Measurements from ENCODE around the gene PEX10.
A peak's percentile ranks its signal among the peaks of the same experiment; 100 is the strongest.
"Not testable (repeated sequence)": the region's sequence is repeated elsewhere in the genome, so short reads cannot be mapped to it uniquely, and the experiment has no call there.

Gene PEX10

GRCh38 chr1:2412395-2412772 lies at the start of gene PEX10:
Gene PEX10 (minus strand): TSS chr1:2412564. CDS start chr1:2412502, 62 bp downstream.
- Mint-ChIP-seq H3K36me3 (ENCODE audit: low read depth) (peaks cover 20% of the 10 kb centered on the region), H3K4me1 (ENCODE audit: low read depth) (peaks cover 42% of the 10 kb centered on the region), H3K27me3 (no peaks in the 10 kb centered on the region), H3K27ac (peak within 1 kb of the TSS; percentile 89), H3K9me3 (no peaks in the 10 kb centered on the region), H3K4me3 (peak within 1 kb of the TSS; percentile 89)

DNA sequence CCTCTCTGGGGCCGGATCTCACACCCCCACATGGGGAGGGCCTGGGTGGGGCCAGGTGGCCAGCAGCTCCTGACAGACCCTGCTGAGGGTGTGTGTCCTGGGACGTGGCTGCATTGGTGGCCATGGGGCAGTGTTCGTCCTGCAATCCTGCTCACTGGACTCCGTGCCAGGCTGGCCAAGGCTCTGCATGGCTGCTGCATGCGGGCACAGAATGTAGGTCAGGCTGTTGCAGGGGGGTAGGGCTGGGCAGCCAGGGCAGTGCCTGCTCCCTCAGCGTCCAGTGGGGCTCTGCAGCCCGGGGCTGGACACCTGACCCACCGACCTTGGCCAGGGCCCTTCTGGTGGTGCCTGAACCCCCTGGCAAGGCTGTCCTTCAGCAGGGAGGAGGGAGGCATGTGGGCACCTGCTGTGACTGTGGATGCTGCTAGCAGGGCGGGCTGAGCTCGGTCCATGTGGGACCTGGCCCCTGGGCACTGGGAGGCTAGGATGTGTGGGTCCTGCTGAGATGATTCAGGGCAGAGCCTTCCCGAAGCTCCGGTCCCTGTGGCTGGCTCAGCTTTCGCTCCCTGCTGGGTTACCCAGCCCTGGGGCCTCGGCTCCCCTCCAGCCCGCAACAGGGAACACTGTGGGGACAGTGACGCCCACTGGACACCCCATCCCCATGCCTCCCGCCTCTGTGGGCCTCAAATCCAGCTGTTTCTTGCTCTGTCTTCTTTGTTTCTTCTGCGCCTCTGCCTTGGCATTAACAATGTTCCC lies 48.8 kb upstream of the PEX10 start:
- no peaks in the 10 kb centered on the region for H3K27me3 Mint-ChIP-seq
- H3K36me3 Mint-ChIP-seq (ENCODE audit: low read depth): no peaks in the 10 kb centered on the region
- H3K4me1 Mint-ChIP-seq (ENCODE audit: low read depth): no peaks in the 10 kb centered on the region
- no peak overlapping the region for H3K4me3 Mint-ChIP-seq
- no peaks in the 10 kb centered on the region for H3K9me3 Mint-ChIP-seq
- no peak overlapping the region for H3K27ac Mint-ChIP-seq

DNA sequence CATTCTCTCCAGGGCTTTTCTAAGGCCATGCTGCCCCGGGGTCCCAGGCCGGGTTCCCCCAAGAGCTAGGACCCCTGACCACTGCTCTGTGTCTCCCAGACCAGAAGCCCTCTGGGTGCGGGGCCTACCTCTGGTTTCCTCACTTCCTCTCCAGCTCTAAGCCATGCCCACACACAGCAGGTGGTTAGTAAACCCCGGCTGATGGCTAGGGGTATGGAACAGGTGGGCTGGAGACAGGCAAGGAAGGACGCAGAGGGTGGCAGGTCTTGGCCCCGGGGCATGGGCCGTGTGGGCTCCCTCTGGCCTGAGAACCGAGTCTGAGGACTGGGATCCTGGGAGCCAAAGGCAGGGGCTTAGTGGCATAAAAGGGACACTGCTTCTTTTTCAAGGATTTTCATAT lies 47.8 kb upstream of the PEX10 start:
- no peaks in the 10 kb centered on the region for H3K4me1 Mint-ChIP-seq (ENCODE audit: low read depth)
- H3K27ac Mint-ChIP-seq: no peak overlapping the region
- H3K4me3 Mint-ChIP-seq: no peak overlapping the region
- H3K36me3 Mint-ChIP-seq (ENCODE audit: low read depth): no peaks in the 10 kb centered on the region
- H3K9me3 Mint-ChIP-seq: no peaks in the 10 kb centered on the region
- H3K27me3 Mint-ChIP-seq: no peaks in the 10 kb centered on the region

DNA sequence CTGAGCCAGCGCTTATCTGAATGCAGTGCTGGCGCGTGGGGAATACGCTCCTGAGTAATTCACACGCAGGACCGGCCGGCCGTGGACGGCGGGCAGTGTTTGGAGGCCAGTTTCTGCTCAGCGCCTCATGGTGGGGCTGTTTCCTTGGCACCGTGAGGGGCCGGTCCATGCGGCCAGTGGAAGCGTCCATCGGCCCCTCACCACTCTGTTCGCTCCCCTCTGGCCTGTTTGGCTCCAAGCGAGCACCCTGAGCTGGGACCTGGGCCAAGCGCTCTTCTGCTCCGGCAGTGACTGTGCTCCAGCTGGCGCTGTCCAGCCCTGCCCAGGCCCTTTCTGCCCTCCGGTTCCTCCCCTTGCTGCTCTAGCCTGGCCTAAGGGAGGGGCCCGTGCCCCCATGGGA lies 47.4 kb upstream of the PEX10 start:
- no peaks in the 10 kb centered on the region for H3K36me3 Mint-ChIP-seq (ENCODE audit: low read depth)
- H3K4me3 Mint-ChIP-seq: no peak overlapping the region
- H3K27me3 Mint-ChIP-seq: no peaks in the 10 kb centered on the region
- no peaks in the 10 kb centered on the region for H3K4me1 Mint-ChIP-seq (ENCODE audit: low read depth)
- H3K9me3 Mint-ChIP-seq: no peaks in the 10 kb centered on the region
- no peak overlapping the region for H3K27ac Mint-ChIP-seq

GRCh38 chr1:2459102-2459753 lies 46.9 kb upstream of the PEX10 start:
- not testable (repeated sequence) for H3K27ac Mint-ChIP-seq; H3K4me3 Mint-ChIP-seq; H3K4me1 Mint-ChIP-seq (ENCODE audit: low read depth); H3K36me3 Mint-ChIP-seq (ENCODE audit: low read depth); H3K27me3 Mint-ChIP-seq; H3K9me3 Mint-ChIP-seq

DNA sequence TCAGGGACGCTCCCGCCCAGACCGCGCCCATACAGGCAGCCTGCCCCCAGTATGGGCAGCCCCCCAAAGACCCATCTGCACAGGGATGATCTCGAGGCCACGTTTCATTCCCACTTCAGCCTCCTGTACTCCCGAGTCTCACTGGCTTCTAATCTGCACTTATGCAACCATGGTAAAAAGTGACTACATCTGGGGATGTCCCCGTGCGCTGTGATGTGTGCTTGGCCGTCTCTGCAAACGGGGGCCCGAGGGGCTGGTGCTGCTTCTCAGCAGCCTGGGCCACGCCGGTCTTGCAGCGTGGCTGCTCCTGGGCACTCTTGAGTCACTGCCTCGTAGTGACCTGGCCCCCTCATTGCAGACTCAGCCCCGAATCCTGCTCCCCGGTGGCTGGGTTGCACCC lies 46.3 kb upstream of the PEX10 start:
- Mint-ChIP-seq H3K36me3 (ENCODE audit: low read depth) (no peaks in the 10 kb centered on the region), H3K27ac (no peak overlapping the region), H3K9me3 (no peaks in the 10 kb centered on the region), H3K4me3 (no peak overlapping the region), H3K4me1 (ENCODE audit: low read depth) (no peaks in the 10 kb centered on the region), H3K27me3 (no peaks in the 10 kb centered on the region)

GRCh38 chr1:2457444-2457843 lies 45.1 kb upstream of the PEX10 start:
- Mint-ChIP-seq H3K9me3 (no peaks in the 10 kb centered on the region), H3K27me3 (no peaks in the 10 kb centered on the region)

DNA sequence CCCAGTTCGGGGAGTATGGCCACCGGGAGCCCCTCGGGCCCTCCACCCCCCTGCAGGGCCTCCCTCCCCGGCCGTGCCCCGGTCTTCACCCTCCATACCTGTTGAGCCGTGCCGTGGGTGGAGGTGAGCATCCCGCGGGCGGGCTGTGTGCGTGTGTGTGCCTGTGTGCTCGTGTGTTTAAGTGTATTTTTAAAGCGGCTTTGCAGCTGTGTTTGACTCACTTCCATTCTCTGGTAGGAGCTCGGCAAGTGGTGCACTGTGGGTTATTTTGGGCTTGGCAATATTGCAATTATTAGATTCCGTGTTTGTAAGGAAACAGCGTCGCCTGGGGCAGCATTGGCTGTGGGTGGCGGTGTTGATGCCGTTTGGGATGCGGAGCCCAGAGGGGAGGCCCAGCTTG lies 43.4 kb upstream of the PEX10 start:
- Mint-ChIP-seq H3K9me3 (no peaks in the 10 kb centered on the region), H3K27ac (no peak overlapping the region), H3K27me3 (no peaks in the 10 kb centered on the region), H3K4me3 (no peak overlapping the region), H3K36me3 (ENCODE audit: low read depth) (no peaks in the 10 kb centered on the region), H3K4me1 (ENCODE audit: low read depth) (no peaks in the 10 kb centered on the region)

More at GRCh38 chr1:2457444-2457843, 45.1 kb upstream of the PEX10 start:
- Mint-ChIP-seq H3K4me1 (ENCODE audit: low read depth) (no peaks in the 10 kb centered on the region), H3K4me3 (no peak overlapping the region), H3K27ac (no peak overlapping the region), H3K36me3 (ENCODE audit: low read depth) (no peaks in the 10 kb centered on the region)

DNA sequence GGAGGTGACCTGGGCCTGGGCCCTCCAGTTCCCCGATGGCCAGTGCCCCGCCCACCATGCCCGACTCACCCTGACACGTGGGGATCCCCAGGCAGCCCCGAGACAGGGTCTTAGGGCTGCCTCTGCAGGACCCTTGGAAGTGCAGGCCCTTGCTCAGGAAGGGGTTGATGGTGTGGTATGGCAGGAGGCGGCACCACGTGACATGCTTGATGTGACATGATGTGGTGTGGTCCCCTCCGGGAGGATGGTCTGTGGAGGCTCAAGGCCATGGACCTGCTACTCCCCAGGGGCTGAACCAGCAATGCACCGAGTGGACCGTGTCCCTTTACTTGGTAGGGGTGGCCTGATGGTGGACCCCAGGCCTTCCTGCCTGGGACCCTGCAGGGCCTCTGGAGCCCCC lies 41.9 kb upstream of the PEX10 start:
- Mint-ChIP-seq H3K4me3 (no peak overlapping the region), H3K27ac (no peak overlapping the region), H3K27me3 (no peaks in the 10 kb centered on the region), H3K9me3 (no peaks in the 10 kb centered on the region), H3K4me1 (ENCODE audit: low read depth) (no peaks in the 10 kb centered on the region), H3K36me3 (ENCODE audit: low read depth) (no peaks in the 10 kb centered on the region)

- H3K27me3 Mint-ChIP-seq: no peaks in the 10 kb centered on the region
- H3K4me3 Mint-ChIP-seq: no peak overlapping the region
- no peaks in the 10 kb centered on the region for H3K4me1 Mint-ChIP-seq (ENCODE audit: low read depth)
- no peak overlapping the region for H3K27ac Mint-ChIP-seq
- H3K36me3 Mint-ChIP-seq (ENCODE audit: low read depth): no peaks in the 10 kb centered on the region
- no peaks in the 10 kb centered on the region for H3K9me3 Mint-ChIP-seq
These were observed 40.6 kb upstream of the PEX10 start for GRCh38 chr1:2452932-2453315.

GRCh38 chr1:2452201-2452931 lies 40.0 kb upstream of the PEX10 start:
- Mint-ChIP-seq H3K27ac (no peak overlapping the region), H3K36me3 (ENCODE audit: low read depth) (no peaks in the 10 kb centered on the region), H3K27me3 (no peaks in the 10 kb centered on the region), H3K9me3 (no peaks in the 10 kb centered on the region), H3K4me3 (no peak overlapping the region), H3K4me1 (ENCODE audit: low read depth) (no peaks in the 10 kb centered on the region)

DNA sequence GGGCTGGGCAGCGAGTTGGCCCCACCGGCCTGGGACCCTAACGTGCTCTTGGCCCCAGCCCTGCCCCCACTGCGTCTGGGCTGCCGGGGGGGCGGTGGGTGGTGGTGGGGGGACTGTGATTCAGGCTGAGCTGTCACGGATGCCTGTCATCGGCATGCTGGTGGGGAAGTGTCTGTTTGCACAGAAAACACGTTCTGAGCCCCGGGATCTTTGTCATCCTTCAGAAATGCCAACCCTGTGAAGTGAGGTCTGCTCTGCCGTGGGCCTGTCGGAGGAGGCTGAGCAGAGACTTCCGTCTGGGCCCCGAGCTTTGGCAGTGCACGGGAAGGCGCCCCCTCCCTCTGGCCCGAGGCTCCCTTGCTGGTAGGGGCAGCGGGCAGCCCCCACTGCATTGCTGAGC lies 39.4 kb upstream of the PEX10 start:
- H3K27me3 Mint-ChIP-seq: no peaks in the 10 kb centered on the region
- no peaks in the 10 kb centered on the region for H3K36me3 Mint-ChIP-seq (ENCODE audit: low read depth)
- no peak overlapping the region for H3K27ac Mint-ChIP-seq
- no peaks in the 10 kb centered on the region for H3K4me1 Mint-ChIP-seq (ENCODE audit: low read depth)
- H3K9me3 Mint-ChIP-seq: no peaks in the 10 kb centered on the region
- H3K4me3 Mint-ChIP-seq: no peak overlapping the region

GRCh38 chr1:2449636-2450454 lies 37.5 kb upstream of the PEX10 start:
- H3K36me3 Mint-ChIP-seq (ENCODE audit: low read depth): no peaks in the 10 kb centered on the region
- no peak overlapping the region for H3K27ac Mint-ChIP-seq
- H3K9me3 Mint-ChIP-seq: no peaks in the 10 kb centered on the region
- no peaks in the 10 kb centered on the region for H3K27me3 Mint-ChIP-seq
- H3K4me1 Mint-ChIP-seq (ENCODE audit: low read depth): no peaks in the 10 kb centered on the region
- H3K4me3 Mint-ChIP-seq: no peak overlapping the region

GRCh38 chr1:2448098-2448445 lies 35.7 kb upstream of the PEX10 start:
- no peaks in the 10 kb centered on the region for H3K27me3 Mint-ChIP-seq
- no peak overlapping the region for H3K4me3 Mint-ChIP-seq
- no peak overlapping the region for H3K27ac Mint-ChIP-seq
- no peaks in the 10 kb centered on the region for H3K4me1 Mint-ChIP-seq (ENCODE audit: low read depth)
- no peaks in the 10 kb centered on the region for H3K9me3 Mint-ChIP-seq
- no peaks in the 10 kb centered on the region for H3K36me3 Mint-ChIP-seq (ENCODE audit: low read depth)
